Central memory CD4-positive, alpha-beta T cell (primary cell): ENCODE measurements around the gene CAPN3.

ENCODE experiments used
- DNase-seq: peaks from one replicate; pipeline ENCODE4 v3.0.0; 2022

Gene CAPN3

GRCh38 chr15:42401544-42402454 is 42.5 kb downstream of the CAPN3 start:
- no peak for DNase-seq

- DNase-seq: no peak
Observed at GRCh38 chr15:42402455-42403205, 43.3 kb downstream of the CAPN3 start.

GRCh38 chr15:42403389-42403788 is 44.1 kb downstream of the CAPN3 start:
- DNase-seq: no peak

GRCh38 chr15:42404461-42405235 is 45.3 kb downstream of the CAPN3 start:
- no peak for DNase-seq

- no peak for DNase-seq
Observed at GRCh38 chr15:42405863-42406482, 46.7 kb downstream of the CAPN3 start.

GRCh38 chr15:42408178-42408577 is 48.9 kb downstream of the CAPN3 start:
- no peak for DNase-seq

- no peak for DNase-seq
Observed at GRCh38 chr15:42409011-42409410, 49.7 kb downstream of the CAPN3 start.

- DNase-seq: no peak
Observed at GRCh38 chr15:42411884-42412283, 52.6 kb downstream of the CAPN3 start.

GRCh38 chr15:42413920-42414319 is 54.6 kb downstream of the CAPN3 start:
- no peak for DNase-seq

- no peak for DNase-seq
Observed at GRCh38 chr15:42419369-42419768, 60.1 kb downstream of the CAPN3 start.

GRCh38 chr15:42421376-42421775 is 62.1 kb downstream of the CAPN3 start:
- DNase-seq: no peak

GRCh38 chr15:42427429-42428223 is 68.3 kb downstream of the CAPN3 start:
- DNase-seq: no peak

GRCh38 chr15:42444415-42445063 is 85.2 kb downstream of the CAPN3 start:
- no peak for DNase-seq

- DNase-seq: no peak
Observed at GRCh38 chr15:42445551-42445950, 86.2 kb downstream of the CAPN3 start.

- no peak for DNase-seq
Observed at GRCh38 chr15:42447599-42447998, 88.3 kb downstream of the CAPN3 start.

- DNase-seq: no peak
Observed at GRCh38 chr15:42448281-42448680, 89.0 kb downstream of the CAPN3 start.

- no peak for DNase-seq
Observed at GRCh38 chr15:42449770-42450424, 90.6 kb downstream of the CAPN3 start.

- DNase-seq: no peak
Observed at GRCh38 chr15:42450425-42450790, 91.1 kb downstream of the CAPN3 start.

GRCh38 chr15:42453826-42454225 is 94.5 kb downstream of the CAPN3 start:
- no peak for DNase-seq

GRCh38 chr15:42456531-42456930 is 97.2 kb downstream of the CAPN3 start:
- no peak for DNase-seq

GRCh38 chr15:42456971-42457370 is 97.7 kb downstream of the CAPN3 start:
- DNase-seq: no peak
